H9 (cell line): Measurements from ENCODE around the gene ZC3H18. TPM values are rescaled to one million over a fixed set of nuclear protein-coding genes. Genes with fewer than 3 reads are reported as not detected.

Source experiments
- DNase-seq: peaks from one replicate; pipeline ENCODE4 v3.0.0-alpha.2; 2017
- H2AFZ ChIP-seq: one replicate; pipeline ENCODE4 v1.6.1; 2013; ENCODE audit warnings: mild to moderate bottlenecking, low read length, control low read depth, moderate library complexity
- H2AK5ac ChIP-seq: 2 replicates; pipeline ENCODE4 v1.6.1; 2013; ENCODE audit warnings: low read length, control low read depth, mixed read lengths; ENCODE audit not compliant: insufficient read length
- H2BK120ac ChIP-seq: one replicate; pipeline ENCODE4 v1.6.1; 2013; ENCODE audit warnings: low read depth, mild to moderate bottlenecking, low read length, control low read depth, inconsistent platforms; ENCODE audit not compliant: poor library complexity, severe bottlenecking
- H2BK12ac ChIP-seq: 2 replicates; pipeline ENCODE4 v1.6.1; 2013; ENCODE audit warnings: low read length, control low read depth, mixed read lengths, low read depth; ENCODE audit not compliant: insufficient read length
- H2BK15ac ChIP-seq: 2 replicates; pipeline ENCODE4 v1.6.1; 2013; ENCODE audit warnings: low read depth, low read length, control low read depth
- H2BK20ac ChIP-seq: one replicate; pipeline ENCODE4 v1.6.1; 2013; ENCODE audit warnings: low read depth, mild to moderate bottlenecking, low read length, control low read depth, inconsistent platforms; ENCODE audit not compliant: poor library complexity, severe bottlenecking
- H2BK5ac ChIP-seq: 2 replicates; pipeline ENCODE4 v1.6.1; 2013; ENCODE audit warnings: low read length, control low read depth, mixed read lengths; ENCODE audit not compliant: insufficient read length
- H3K14ac ChIP-seq: 2 replicates; pipeline ENCODE4 v1.6.1; 2013; ENCODE audit warnings: low read length, control low read depth; ENCODE audit not compliant: insufficient read depth
- H3K18ac ChIP-seq: 2 replicates; pipeline ENCODE4 v1.6.1; 2013; ENCODE audit warnings: low read depth, mild to moderate bottlenecking, mixed read lengths, low read length, control low read depth; ENCODE audit not compliant: insufficient read length
- H3K23ac ChIP-seq: 2 replicates; pipeline ENCODE4 v1.6.1; 2013; ENCODE audit warnings: low read length, control low read depth, mixed read lengths, low read depth; ENCODE audit not compliant: insufficient read length
- H3K23me2 ChIP-seq: 2 replicates; pipeline ENCODE4 v1.6.1; 2013; ENCODE audit warnings: low read depth, mild to moderate bottlenecking, mixed read lengths, low read length, control low read depth; ENCODE audit not compliant: insufficient read length, poor library complexity, severe bottlenecking
- H3K27ac ChIP-seq: 2 replicates; pipeline ENCODE4 v1.5.1; 2013; ENCODE audit warnings: low read length, control low read depth, mixed read lengths, low read depth; ENCODE audit not compliant: insufficient read length
- H3K27me3 ChIP-seq: 2 replicates; pipeline ENCODE4 v1.6.1; 2013; ENCODE audit warnings: low read length, control low read depth, inconsistent platforms; ENCODE audit not compliant: insufficient read depth
- H3K4ac ChIP-seq: 2 replicates; pipeline ENCODE4 v1.6.1; 2013; ENCODE audit warnings: low read depth, mild to moderate bottlenecking, control low read depth, inconsistent platforms, low read length, moderate library complexity
- H3K4me1 ChIP-seq: 2 replicates; pipeline ENCODE4 v1.6.1; 2013; ENCODE audit warnings: low read length, control low read depth, inconsistent platforms; ENCODE audit not compliant: insufficient read depth
- H3K4me2 ChIP-seq: 2 replicates; pipeline ENCODE4 v1.6.1; 2013; ENCODE audit warnings: low read length, control low read depth, mixed read lengths; ENCODE audit not compliant: insufficient read length, insufficient read depth
- H3K56ac ChIP-seq: 2 replicates; pipeline ENCODE4 v1.6.1; 2013; ENCODE audit warnings: low read depth, mild to moderate bottlenecking, mixed read lengths, low read length, control low read depth; ENCODE audit not compliant: insufficient read length
- H3K79me1 ChIP-seq: 2 replicates; pipeline ENCODE4 v1.6.1; 2013; ENCODE audit warnings: low read depth, mild to moderate bottlenecking, moderate library complexity, low read length, control low read depth, inconsistent platforms; ENCODE audit not compliant: insufficient read depth, poor library complexity, severe bottlenecking
- H3K79me2 ChIP-seq: 2 replicates; pipeline ENCODE4 v1.6.1; 2013; ENCODE audit warnings: low read length, control low read depth, inconsistent platforms; ENCODE audit not compliant: insufficient read depth
- H3K9ac ChIP-seq: 2 replicates; pipeline ENCODE4 v1.6.1; 2013; ENCODE audit warnings: low read length, control low read depth, mixed read lengths; ENCODE audit not compliant: insufficient read length; ENCODE audit errors: extremely low read depth
- H3K9me3 ChIP-seq: one replicate; pipeline ENCODE4 v1.6.1; 2013; ENCODE audit warnings: low read depth, low read length, inconsistent platforms; ENCODE audit not compliant: control insufficient read depth
- H3T11ph ChIP-seq: one replicate; pipeline ENCODE4 v1.6.1; 2013; ENCODE audit warnings: mild to moderate bottlenecking, low read length, control low read depth, inconsistent platforms
- H4K20me1 ChIP-seq: one replicate; pipeline ENCODE4 v1.6.1; 2013; ENCODE audit not compliant: control insufficient read depth, insufficient read length, insufficient read depth
- H4K5ac ChIP-seq: 2 replicates; pipeline ENCODE4 v1.6.1; 2013; ENCODE audit warnings: low read depth, mild to moderate bottlenecking, mixed read lengths, low read length, control low read depth; ENCODE audit not compliant: insufficient read length
- H4K8ac ChIP-seq: replicated peaks from 2 replicates; pipeline ENCODE4 v1.6.1; 2013; ENCODE audit warnings: low read length, control low read depth, mixed read lengths, low read depth; ENCODE audit not compliant: insufficient read length
- H4K91ac ChIP-seq: 2 replicates; pipeline ENCODE4 v1.6.1; 2013; ENCODE audit warnings: low read depth, mild to moderate bottlenecking, moderate library complexity, mixed read lengths, low read length, control low read depth; ENCODE audit not compliant: insufficient read length
- H3K27ac Mint-ChIP-seq, 3 experiments: 2 replicates in 2 of 3; 3 replicates in 1 of 3; pipeline ENCODE4 v1.8.0; 2020 to 2021; ENCODE audit warnings: mixed read lengths in 3 of 3, mild to moderate bottlenecking in 1 of 3, moderate library complexity in 1 of 3
- H3K27me3 Mint-ChIP-seq: 2 replicates; pipeline ENCODE4 v1.8.0; 2021; ENCODE audit warnings: low read depth, mild to moderate bottlenecking, moderate library complexity, mixed read lengths
- H3K36me3 Mint-ChIP-seq, 3 experiments: 2 replicates in 2 of 3; 3 replicates in 1 of 3; pipeline ENCODE4 v1.8.0; 2020 to 2021; ENCODE audit warnings: low read depth in 3 of 3, mixed read lengths in 3 of 3; ENCODE audit not compliant: insufficient read depth in 1 of 3
- H3K4me1 Mint-ChIP-seq, 2 experiments: 2 replicates each; pipeline ENCODE4 v1.8.0; 2020; ENCODE audit warnings: mixed read lengths in 2 of 2
- H3K4me3 Mint-ChIP-seq, 2 experiments: 2 replicates in 1 of 2; 3 replicates in 1 of 2; pipeline ENCODE4 v1.8.0; 2020 to 2021; ENCODE audit warnings: mild to moderate bottlenecking in 2 of 2, mixed read lengths in 2 of 2, moderate library complexity in 1 of 2
- H3K9me3 Mint-ChIP-seq, 2 experiments: 2 replicates in 1 of 2; 3 replicates in 1 of 2; pipeline ENCODE4 v1.8.0; 2020; ENCODE audit warnings: mild to moderate bottlenecking in 2 of 2, mixed read lengths in 2 of 2, moderate library complexity in 1 of 2
- WGBS: extraction: QIAGEN DNeasy Blood & Tissue Kit; methylation state at CpG from one replicate; pipeline ENCODE4 v1.1.7; 2013; ENCODE audit warnings: missing lambda C conversion rate, low lambda C conversion rate, mixed read lengths; ENCODE audit not compliant: insufficient read length; ENCODE audit errors: extremely low coverage; 5-methylcytosine and 5-hydroxymethylcytosine counted together
- total RNA-seq: library from RNA; stranded (reverse); gene quantifications from 2 replicates; pipeline ENCODE4 v1.2.1, GENCODE V29; 2021
- TF ChIP-seq, protein P1 (sequence below): fragments of 200-600 bp; sonication (generic); conservative IDR thresholded peaks from 3 replicates; pipeline ENCODE4 v1.8.0; 2021; ENCODE audit warnings: antibody characterized with exemption, mild to moderate bottlenecking

Gene ZC3H18
- total RNA-seq, 1 experiment from 2014 or later, result 69.7 TPM

DNA sequence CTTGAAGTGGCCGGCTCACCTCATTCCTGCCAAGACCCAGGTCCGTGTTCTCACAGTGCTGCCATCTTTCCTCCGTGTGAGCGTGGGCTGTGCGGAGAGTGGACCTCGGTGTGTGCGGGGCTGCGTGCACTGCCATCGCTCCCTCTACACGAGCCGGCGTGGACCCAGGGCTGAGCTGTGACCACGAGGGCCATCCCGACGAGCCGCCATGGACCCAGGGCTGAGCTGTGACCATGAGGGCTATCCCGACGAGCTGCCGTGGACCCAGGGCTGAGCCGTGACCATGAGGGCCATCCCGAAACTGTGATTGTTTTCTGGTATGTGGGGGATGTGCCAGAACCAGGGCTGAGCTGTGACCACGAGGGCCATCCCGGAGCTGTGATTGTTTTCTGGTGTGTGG lies 101.6 kb downstream of the ZC3H18 start:
- WGBS, result no CpG with 5 or more reads among the region's 23 CpGs
- Histone ChIP-seq H4K91ac (no peak overlapping the region), H4K20me1 (no peaks in the 10 kb centered on the region), H3K9me3 (no peaks in the 10 kb centered on the region), H3K9ac (no peak overlapping the region), H4K5ac (peak overlapping the region; percentile 43), H3K79me2 (no peaks in the 10 kb centered on the region), H3K23ac (no peak overlapping the region), H3K14ac (no peak overlapping the region; the same call in 1 of the 2 replicates), H2BK12ac (no peak overlapping the region), H2BK15ac (no peak overlapping the region), H2BK120ac (no peak overlapping the region), H2BK20ac (no peak overlapping the region), H2AFZ (no peak overlapping the region), H3K4me2 (no peak overlapping the region), H3K27me3 (no peaks in the 10 kb centered on the region), H2BK5ac (no peak overlapping the region), H3K27ac (no peak overlapping the region), H3T11ph (no peak overlapping the region), H4K8ac (no peak overlapping the region), H2AK5ac (no peak overlapping the region), H3K23me2 (no peaks in the 10 kb centered on the region), H3K56ac (no peak overlapping the region), H3K18ac (no peak overlapping the region), H3K79me1 (no peaks in the 10 kb centered on the region), H3K4ac (no peak overlapping the region), H3K4me1 (no peaks in the 10 kb centered on the region)
- Mint-ChIP-seq H3K36me3 (peaks cover 9 to 24% (median 10%) of the 10 kb centered on the region in 3 experiments), H3K4me1 (peaks cover 9 to 11% of the 10 kb centered on the region in 2 experiments), H3K9me3 (peaks cover 3% of the 10 kb centered on the region in 2 experiments; a peak in 2 of 5 replicates), H3K27ac (peak overlapping the region in 1 of 3 experiments; percentile 74; a peak in 1 of 7 replicates), H3K27me3 (no peaks in the 10 kb centered on the region; the same call in 1 of the 2 replicates), H3K4me3 (no peak overlapping the region)
- TF ChIP-seq, protein P1, sequence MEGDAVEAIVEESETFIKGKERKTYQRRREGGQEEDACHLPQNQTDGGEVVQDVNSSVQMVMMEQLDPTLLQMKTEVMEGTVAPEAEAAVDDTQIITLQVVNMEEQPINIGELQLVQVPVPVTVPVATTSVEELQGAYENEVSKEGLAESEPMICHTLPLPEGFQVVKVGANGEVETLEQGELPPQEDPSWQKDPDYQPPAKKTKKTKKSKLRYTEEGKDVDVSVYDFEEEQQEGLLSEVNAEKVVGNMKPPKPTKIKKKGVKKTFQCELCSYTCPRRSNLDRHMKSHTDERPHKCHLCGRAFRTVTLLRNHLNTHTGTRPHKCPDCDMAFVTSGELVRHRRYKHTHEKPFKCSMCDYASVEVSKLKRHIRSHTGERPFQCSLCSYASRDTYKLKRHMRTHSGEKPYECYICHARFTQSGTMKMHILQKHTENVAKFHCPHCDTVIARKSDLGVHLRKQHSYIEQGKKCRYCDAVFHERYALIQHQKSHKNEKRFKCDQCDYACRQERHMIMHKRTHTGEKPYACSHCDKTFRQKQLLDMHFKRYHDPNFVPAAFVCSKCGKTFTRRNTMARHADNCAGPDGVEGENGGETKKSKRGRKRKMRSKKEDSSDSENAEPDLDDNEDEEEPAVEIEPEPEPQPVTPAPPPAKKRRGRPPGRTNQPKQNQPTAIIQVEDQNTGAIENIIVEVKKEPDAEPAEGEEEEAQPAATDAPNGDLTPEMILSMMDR, result no peak
- DNase-seq, result no peak
